OCI-LY3 (cell line): ENCODE results near the gene MAP1LC3B2.
"Not testable (repeated sequence)": the region's sequence is repeated elsewhere in the genome, so short reads cannot be mapped to it uniquely, and the experiment has no call there.

ENCODE experiments used
- H2AFZ ChIP-seq: fragments of 200-600, 300-600 bp; shearing (Covaris generic); 2 replicates; pipeline ENCODE4 v1.6.0; 2014; ENCODE audit warnings: antibody characterized with exemption, low read depth, low read length
- H3K27ac ChIP-seq: fragments of 200-600, 300-600 bp; sonication (generic); 2 replicates; pipeline ENCODE4 v1.5.1; 2014; ENCODE audit warnings: mild to moderate bottlenecking, low read length, moderate library complexity, mixed read lengths
- H3K27me3 ChIP-seq: fragments of 200-600, 300-600 bp; sonication (generic); 2 replicates; pipeline ENCODE4 v1.6.1; 2014; ENCODE audit warnings: low read depth, low read length, mixed read lengths
- H3K36me3 ChIP-seq: fragments of 200-600, 300-600 bp; sonication (generic); replicated peaks from 2 replicates; pipeline ENCODE3; 2014; ENCODE audit warnings: low read depth, low read length, mixed read lengths
- H3K4me1 ChIP-seq: fragments of 300-600, 200-600 bp; sonication (generic); 2 replicates; pipeline ENCODE4 v1.6.1; 2014; ENCODE audit warnings: low read length, mixed read lengths
- H3K4me2 ChIP-seq: fragments of 200-600, 300-600 bp; sonication (generic); 2 replicates; pipeline ENCODE4 v1.6.1; 2014; ENCODE audit warnings: low read length, mixed read lengths
- H3K4me3 ChIP-seq: fragments of 300-600, 200-600 bp; sonication (generic); 2 replicates; pipeline ENCODE4 v1.5.1; 2014; ENCODE audit warnings: antibody characterized with exemption, mild to moderate bottlenecking, low read length, moderate library complexity
- H3K79me2 ChIP-seq: fragments of 300-600, 200-600 bp; shearing (Covaris generic); 2 replicates; pipeline ENCODE4 v1.6.1; 2014; ENCODE audit warnings: mild to moderate bottlenecking, low read length, mixed read lengths
- H3K9ac ChIP-seq: fragments of 300-600, 200-600 bp; shearing (Covaris generic); 2 replicates; pipeline ENCODE4 v1.6.0; 2014; ENCODE audit warnings: mild to moderate bottlenecking, low read length, moderate library complexity
- H3K9me3 ChIP-seq: fragments of 200-600, 300-600 bp; shearing (Covaris generic); 2 replicates; pipeline ENCODE4 v1.6.1; 2014; ENCODE audit warnings: low read length, mixed read lengths; ENCODE audit not compliant: insufficient read depth
- H4K20me1 ChIP-seq: fragments of 200-600, 300-600 bp; sonication (generic); 2 replicates; pipeline ENCODE4 v1.6.1; 2016; ENCODE audit warnings: low read length, mixed read lengths; ENCODE audit not compliant: insufficient read depth
- EZH2phosphoT487 ChIP-seq: fragments of 200-600 bp; shearing (Covaris generic); IDR thresholded peaks from 2 replicates; pipeline ENCODE4 v1.6.1; 2018; ENCODE audit warnings: antibody characterized with exemption, mixed run types, low read depth
- TF ChIP-seq, protein P1 (sequence below): fragments of 200-600, 300-600 bp; sonication (generic); IDR thresholded peaks from 2 replicates; pipeline ENCODE4 v1.5.1; 2014; ENCODE audit warnings: antibody characterized with exemption, low read length, low read depth

Gene MAP1LC3B2

DNA sequence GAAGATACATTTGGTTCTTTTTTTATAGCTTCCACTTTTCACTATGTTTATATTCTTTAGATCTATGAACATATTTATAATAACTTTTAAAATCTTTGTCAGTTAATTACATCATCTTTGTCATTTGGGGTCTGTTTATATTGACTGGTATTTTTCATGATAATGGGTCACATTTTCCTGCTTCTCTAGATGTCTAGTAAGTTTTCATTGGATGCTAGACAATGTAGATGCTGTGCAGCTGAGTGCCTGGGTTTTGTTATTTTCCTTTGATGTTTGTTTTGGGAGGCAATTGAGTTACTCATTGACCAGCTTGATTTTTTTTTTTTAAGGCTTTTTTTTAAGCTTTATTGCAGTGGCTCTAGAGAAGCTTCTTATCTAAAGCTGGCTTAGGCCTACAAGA is 4.9 kb downstream of the MAP1LC3B2 start:
- Histone ChIP-seq H3K4me2 (no peak overlapping the region), H3K27ac (no peak overlapping the region), H3K79me2 (no peaks in the 10 kb centered on the region), H3K27me3 (0 out of 2 replicates have a peak, but pooled peaks cover 5% of the 10 kb centered on the region), H3K4me1 (peaks cover 19% of the 10 kb centered on the region), H3K9me3 (peaks cover 10% of the 10 kb centered on the region; the same call in 1 of the 2 replicates), H3K9ac (no peak overlapping the region), H4K20me1 (no peaks in the 10 kb centered on the region), H2AFZ (no peak overlapping the region), H3K4me3 (no peak overlapping the region), H3K36me3 (peaks cover 6% of the 10 kb centered on the region)
- TF ChIP-seq, protein P1, sequence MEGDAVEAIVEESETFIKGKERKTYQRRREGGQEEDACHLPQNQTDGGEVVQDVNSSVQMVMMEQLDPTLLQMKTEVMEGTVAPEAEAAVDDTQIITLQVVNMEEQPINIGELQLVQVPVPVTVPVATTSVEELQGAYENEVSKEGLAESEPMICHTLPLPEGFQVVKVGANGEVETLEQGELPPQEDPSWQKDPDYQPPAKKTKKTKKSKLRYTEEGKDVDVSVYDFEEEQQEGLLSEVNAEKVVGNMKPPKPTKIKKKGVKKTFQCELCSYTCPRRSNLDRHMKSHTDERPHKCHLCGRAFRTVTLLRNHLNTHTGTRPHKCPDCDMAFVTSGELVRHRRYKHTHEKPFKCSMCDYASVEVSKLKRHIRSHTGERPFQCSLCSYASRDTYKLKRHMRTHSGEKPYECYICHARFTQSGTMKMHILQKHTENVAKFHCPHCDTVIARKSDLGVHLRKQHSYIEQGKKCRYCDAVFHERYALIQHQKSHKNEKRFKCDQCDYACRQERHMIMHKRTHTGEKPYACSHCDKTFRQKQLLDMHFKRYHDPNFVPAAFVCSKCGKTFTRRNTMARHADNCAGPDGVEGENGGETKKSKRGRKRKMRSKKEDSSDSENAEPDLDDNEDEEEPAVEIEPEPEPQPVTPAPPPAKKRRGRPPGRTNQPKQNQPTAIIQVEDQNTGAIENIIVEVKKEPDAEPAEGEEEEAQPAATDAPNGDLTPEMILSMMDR, result no peak
- no peak for TF ChIP-seq EZH2phosphoT487

- not testable (repeated sequence) for H3K4me2 ChIP-seq, H4K20me1 ChIP-seq, H3K36me3 ChIP-seq, H3K27me3 ChIP-seq, H3K9me3 ChIP-seq, H3K9ac ChIP-seq, H3K4me3 ChIP-seq, H2AFZ ChIP-seq, H3K27ac ChIP-seq, H3K79me2 ChIP-seq
- H3K4me1 ChIP-seq, result peaks cover 13% of the 10 kb centered on the region
Observed at GRCh38 chr12:116565221-116565620, 6.0 kb downstream of the MAP1LC3B2 start.

DNA sequence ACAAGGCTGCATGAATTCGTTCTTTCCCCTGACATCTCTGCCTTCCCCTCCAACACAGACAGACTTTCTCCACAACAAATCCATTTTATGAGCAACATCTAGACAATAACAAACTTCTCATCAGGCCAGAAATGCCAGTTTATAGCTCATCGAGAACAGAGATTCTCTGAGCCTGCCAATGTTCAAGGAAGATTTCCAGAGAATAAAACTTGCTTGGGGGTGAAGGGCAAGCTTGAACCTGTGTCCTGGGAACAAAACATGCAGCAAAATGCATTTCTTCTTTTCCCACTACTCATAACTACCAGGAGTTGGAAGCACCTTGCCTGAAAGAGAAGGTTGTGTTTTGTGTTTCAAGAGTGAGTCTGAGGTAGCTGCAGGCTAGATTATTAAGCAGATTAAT is 6.8 kb downstream of the MAP1LC3B2 start:
- no peak overlapping the region for H3K27ac ChIP-seq

DNA sequence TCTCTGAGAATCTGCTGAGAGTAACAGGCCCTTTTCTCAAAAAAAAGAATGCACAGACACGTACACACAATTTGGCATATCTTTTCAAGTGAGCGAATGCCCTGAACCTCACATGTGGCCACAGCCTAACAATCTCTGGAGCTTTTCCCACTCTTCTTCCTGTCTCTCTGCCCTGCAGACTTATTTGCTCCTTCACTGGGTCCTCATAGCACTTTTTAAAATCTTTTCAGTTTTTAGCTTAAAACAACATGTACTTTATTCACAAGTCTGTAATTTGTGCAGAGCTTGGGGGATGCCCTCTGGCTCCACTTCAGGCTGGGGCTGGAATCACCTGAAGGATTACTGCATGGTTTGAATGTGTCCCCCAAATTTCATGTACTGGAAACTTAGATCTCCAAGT is 9.0 kb downstream of the MAP1LC3B2 start:
- H3K4me1 ChIP-seq, result no peaks in the 10 kb centered on the region
- H3K9ac ChIP-seq, result no peak overlapping the region
- H3K4me3 ChIP-seq, result no peak overlapping the region
- H2AFZ ChIP-seq, result no peak overlapping the region
- TF ChIP-seq EZH2phosphoT487, result no peak
- TF ChIP-seq, protein P1, result no peak
- peaks cover 13% of the 10 kb centered on the region; the same call in 1 of the 2 replicates for H3K9me3 ChIP-seq
- no peaks in the 10 kb centered on the region for H3K27me3 ChIP-seq
- no peaks in the 10 kb centered on the region for H3K79me2 ChIP-seq
- H3K27ac ChIP-seq, result no peak overlapping the region
- H3K4me2 ChIP-seq, result no peak overlapping the region
- no peaks in the 10 kb centered on the region for H4K20me1 ChIP-seq
- peaks cover 11% of the 10 kb centered on the region for H3K36me3 ChIP-seq

More for the DNA sequence above, 6.8 kb downstream of the MAP1LC3B2 start:
- Histone ChIP-seq H3K9ac (no peak overlapping the region), H4K20me1 (no peaks in the 10 kb centered on the region), H3K36me3 (peaks cover 10% of the 10 kb centered on the region), H2AFZ (no peak overlapping the region), H3K27me3 (0 out of 2 replicates have a peak, but pooled peaks cover 5% of the 10 kb centered on the region), H3K4me3 (no peak overlapping the region), H3K4me1 (peaks cover 5% of the 10 kb centered on the region), H3K79me2 (no peaks in the 10 kb centered on the region), H3K4me2 (no peak overlapping the region), H3K9me3 (peaks cover 13% of the 10 kb centered on the region; the same call in 1 of the 2 replicates)
- TF ChIP-seq, protein P1, result no peak
- TF ChIP-seq EZH2phosphoT487, result no peak
